ENCODE measurements around the gene LPXN.

- TF ChIP-seq NFYA (IDR thresholded peaks at IDR 0.05; ENCODE audit: borderline replicate concordance, low read depth, low read length) (no peak), FOXM1 (IDR thresholded peaks at IDR 0.05; ENCODE audit: low read depth, low read length) (no peak), JUND (IDR thresholded peaks at IDR 0.05; ENCODE audit: low read depth, low read length) (no peak), CTCF (IDR thresholded peaks at IDR 0.05 in 2 of 3, conservative IDR thresholded peaks at IDR 0.05 in 1 of 3; ENCODE audit: control insufficient read depth in 2 of 3, extremely low read depth in 1 of 3, insufficient read depth in 1 of 3, low read depth in 3 of 3, low read length in 3 of 3) (no peak), YY1 (IDR thresholded peaks at IDR 0.05; ENCODE audit: low read depth, low read length) (no peak), CREB1 (IDR thresholded peaks at IDR 0.05; ENCODE audit: low read depth) (no peak), SMC3 (IDR thresholded peaks at IDR 0.05; ENCODE audit: borderline replicate concordance, low read length) (no peak), HDAC2 (IDR thresholded peaks at IDR 0.05) (no peak), POLR2A (IDR thresholded peaks at IDR 0.05; ENCODE audit: low read depth, low read length) (no peak)
Observed at GRCh38 chr11:58564231-58564630, 11.4 kb downstream of the LPXN start.

All from GM12878 (cell line).